Activated naive CD4-positive, alpha-beta T cell (primary cell): Measurements from ENCODE around the gene TMIGD2.
A peak's percentile ranks its signal among the peaks of the same experiment; 100 is the strongest.
"Not testable (repeated sequence)": the region's sequence is repeated elsewhere in the genome, so short reads cannot be mapped to it uniquely, and the experiment has no call there.

ENCODE experiments used
- DNase-seq, 4 experiments: peaks; one replicate each; lab custom pipeline; 2025; lab: John Stamatoyannopoulos, UW

The TMIGD2 gene

GRCh38 chr19:4267101-4267900 lies 34.9 kb downstream of the TMIGD2 start:
- peak; percentile 37 to 65 (median 52) for DNase-seq

- no peak for DNase-seq
Observed at GRCh38 chr19:4266253-4267000, 35.8 kb downstream of the TMIGD2 start.

DNA sequence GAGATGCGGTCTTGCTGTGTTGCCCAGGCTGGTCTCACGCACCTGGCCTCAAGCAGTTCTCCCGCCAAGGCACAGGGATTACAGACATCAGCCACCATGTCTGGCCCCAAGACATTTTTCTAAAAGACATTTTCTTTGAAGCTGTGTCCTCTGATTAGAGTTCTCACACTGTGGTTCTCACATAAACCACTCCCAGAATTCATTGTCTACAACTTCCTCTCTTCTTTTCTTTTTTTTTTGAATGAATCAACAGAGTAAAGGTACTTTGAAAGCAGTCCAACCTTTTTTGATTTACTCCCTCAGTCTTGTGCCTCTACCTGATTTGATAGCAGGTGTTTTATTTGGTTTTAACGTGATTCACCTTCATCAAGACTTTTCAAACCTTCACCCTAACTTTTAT lies 37.4 kb downstream of the TMIGD2 start:
- DNase-seq, result no peak

GRCh38 chr19:4260613-4261191 lies 41.5 kb downstream of the TMIGD2 start:
- no peak for DNase-seq

DNA sequence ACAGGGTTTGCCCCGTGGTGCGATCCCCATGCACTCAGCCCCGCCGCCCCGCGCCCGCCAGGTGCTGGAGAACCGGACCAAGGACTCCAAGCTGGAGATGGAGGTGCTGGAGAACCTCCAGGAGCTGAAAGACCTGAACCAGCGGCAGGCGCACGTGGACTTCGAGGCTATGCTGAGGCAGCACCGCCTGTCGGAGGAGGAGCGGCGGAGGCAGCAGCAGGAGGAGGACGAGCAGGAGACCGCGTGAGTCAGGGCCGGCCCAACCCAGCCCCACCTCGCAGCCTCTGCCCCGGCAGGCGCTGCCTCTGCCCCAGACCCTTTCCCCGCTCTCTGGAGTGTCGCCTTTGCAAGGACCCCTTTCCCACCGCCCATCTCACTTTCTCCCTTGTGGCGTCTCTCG lies 44.0 kb downstream of the TMIGD2 start:
- no peak for DNase-seq

- no peak for DNase-seq
Observed at GRCh38 chr19:4257025-4257424, 45.2 kb downstream of the TMIGD2 start.

- no peak for DNase-seq
Observed at GRCh38 chr19:4256563-4256962, 45.6 kb downstream of the TMIGD2 start.

GRCh38 chr19:4246767-4247593 lies 55.2 kb downstream of the TMIGD2 start, which contains the start of gene YJU2:
YJU2 (plus strand) TSS chr19:4247080; CDS start chr19:4247147, 67 bp downstream.
- peak; percentile 82 to 95 (median 93) for DNase-seq

DNA sequence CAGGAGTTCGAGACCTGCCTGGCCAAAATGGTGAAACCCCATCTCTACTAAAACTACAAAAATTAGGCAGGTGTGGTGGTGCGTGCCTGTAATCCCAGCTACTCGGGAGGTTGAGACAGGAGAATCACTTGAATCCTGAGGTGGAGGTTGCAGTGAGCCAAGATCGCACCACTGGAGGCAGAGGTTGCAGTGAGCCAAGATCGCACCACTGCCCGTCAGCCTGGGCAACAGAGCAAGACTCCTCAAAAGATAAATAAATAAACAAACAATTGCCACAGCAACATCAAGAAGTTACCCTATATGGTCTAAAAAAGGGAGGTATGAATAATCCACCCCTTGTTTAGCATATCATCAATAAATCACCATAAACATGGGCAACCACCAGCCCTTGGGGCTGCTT lies 56.3 kb downstream of the TMIGD2 start:
- not testable (repeated sequence) for DNase-seq
